Measurements from ENCODE around the gene MACIR. TPM values are rescaled to one million over a fixed set of nuclear protein-coding genes. Genes with fewer than 3 reads are reported as not detected.

Gene MACIR
- total and polyA plus RNA-seq, 2 of the 13 experiments (the other 11 are each of a cell fraction or from before 2014, with no cell fraction given): 2.4 to 4.4 TPM

- intact Hi-C loops (cut with micrococcal nuclease; ENCODE audit: unreplicated experiment): loop anchor here (10.0 kb wide), 1 partner anchor 115 kb away; no protein-coding TSS in a partner anchor
- Histone ChIP-seq H3K27me3 (ENCODE audit: control insufficient read depth in 1 of 2, insufficient read depth in 2 of 2, low read length in 2 of 2) (no peaks in the 10 kb centered on the region), H3K79me2 (ENCODE audit: insufficient read depth, low read length) (peaks cover 12% of the 10 kb centered on the region), H2AFZ (ENCODE audit: low read length) (peak overlapping the region; percentile 92), H3K9me3 (ENCODE audit: low read length) (no peaks in the 10 kb centered on the region), H3K4me3 (replicated peaks in 1 of 3; ENCODE audit: insufficient read depth in 1 of 3, low read depth in 2 of 3, low read length in 3 of 3) (peak overlapping the region; percentile 74 to 81 (median 77)), H3K4me2 (ENCODE audit: low read depth, low read length) (peak overlapping the region; percentile 95), H3K4me1 (ENCODE audit: insufficient read depth, low read length) (peaks cover 37% of the 10 kb centered on the region), H3K9ac (ENCODE audit: insufficient read depth, low read depth, low read length) (peak overlapping the region; percentile 64), H4K20me1 (ENCODE audit: insufficient read depth, low read length) (no peaks in the 10 kb centered on the region), H3K36me3 (replicated peaks in 1 of 2; ENCODE audit: control insufficient read depth in 1 of 2, insufficient read depth in 2 of 2, low read length in 2 of 2) (no peaks in the 10 kb centered on the region), H3K27ac (ENCODE audit: extremely low read length, insufficient read depth, low read length) (peak overlapping the region; percentile 66)
- TSS peak; percentile 53 for BruUV-seq (replicated peaks)
- ChIA-PET POLR2A (interaction anchor here (0.7 to 1.8 kb wide), 2 partner anchors 11 to 36 kb away, joined by 3 to 5 read pairs; no protein-coding TSS in a partner anchor), CTCF (ENCODE audit: low intra/inter-chr PET ratio, low total read pairs) (no interaction called here)
- DNase-seq (ENCODE audit: low spot score): peak; percentile 19
- peak; percentile 34 for ATAC-seq
- whole genome bisulfite sequencing (ENCODE audit: low lambda C conversion rate): 2% methylated on average over 15 of the region's 20 CpGs
- in situ Hi-C loops (cut with HindIII; ENCODE audit: extremely low pct_ligation_motif_present, low pct_unique_long_range_greater_than_20kb): no loop called here
- FAIRE-seq: no peak
- no peak for TF ChIP-seq ZFP62 (CRISPR knock-in tag; IDR thresholded peaks at IDR 0.05)
- TF ChIP-seq ATF5 (CRISPR knock-in tag; IDR thresholded peaks at IDR 0.05; ENCODE audit: low read depth): no peak
- no peak for TF ChIP-seq ZNF407 (CRISPR knock-in tag; IDR thresholded peaks at IDR 0.05; ENCODE audit: not compliant biosample characterization)
- 0 out of 2 replicates have a peak, but pooled peaks have one; percentile 70 for TF ChIP-seq ZBTB20 (CRISPR knock-in tag; IDR thresholded peaks at IDR 0.05; ENCODE audit: borderline replicate concordance, low read depth)
- TF ChIP-seq ZNF597 (CRISPR knock-in tag; IDR thresholded peaks at IDR 0.05): no peak
- peak; percentile 14 for TF ChIP-seq ASH2L (IDR thresholded peaks at IDR 0.05; ENCODE audit: insufficient read length, low read depth, low read length)
- TF ChIP-seq ZBTB46 (CRISPR knock-in tag; IDR thresholded peaks at IDR 0.05; ENCODE audit: borderline replicate concordance): no peak
These were observed 1.3 kb downstream of the MACIR start for GRCh38 chr5:103259705-103260355.

All from HepG2 (cell line).